HepG2 (cell line): ENCODE results near the gene STKLD1. TPM values are rescaled to one million over a fixed set of nuclear protein-coding genes. Genes with fewer than 3 reads are reported as not detected.

ENCODE experiments used
- ATF3 ChIP-seq: sonication (generic); formaldehyde crosslinking; IDR thresholded peaks from 2 replicates; pipeline ENCODE4 v1.4.0; 2020; ENCODE audit warnings: missing genetic modification reagents
- PBX2 ChIP-seq: IDR thresholded peaks from 2 replicates; pipeline ENCODE4 v1.6.1; 2016; ENCODE audit warnings: control low read depth
- SIX1 ChIP-seq: sonication (generic); formaldehyde crosslinking; IDR thresholded peaks from 2 replicates; pipeline ENCODE4 v1.4.0; 2020; ENCODE audit warnings: missing genetic modification reagents, borderline replicate concordance
- SP5 ChIP-seq: IDR thresholded peaks from 2 replicates; pipeline ENCODE4 v1.6.1; 2016; ENCODE audit warnings: low read depth, borderline replicate concordance
- TOPORS ChIP-seq: sonication (generic); formaldehyde crosslinking; IDR thresholded peaks from 2 replicates; pipeline ENCODE4 v1.8.0; 2023; ENCODE audit warnings: mild to moderate bottlenecking, missing genetic modification reagents
- ZBTB40 ChIP-seq, 2 experiments: fragments of 450-650 bp in 1 of 2; sonication (generic) in 1 of 2; formaldehyde crosslinking in 1 of 2; IDR thresholded peaks; 2 replicates each; pipeline versions ENCODE4 v1.6.1 to v1.8.0; 2016 to 2022; ENCODE audit warnings: antibody characterized with exemption in 1 of 2, mild to moderate bottlenecking in 1 of 2, missing genetic modification reagents in 1 of 2
- ZHX2 ChIP-seq, 2 experiments: sonication (generic) in 1 of 2; formaldehyde crosslinking in 1 of 2; IDR thresholded peaks; 2 replicates each; pipeline versions ENCODE4 v1.6.1 to v1.9.0; 2014 to 2022; ENCODE audit warnings: antibody characterized with exemption in 1 of 2, borderline replicate concordance in 1 of 2, inconsistent platforms in 1 of 2, low read depth in 1 of 2, missing genetic modification reagents in 1 of 2
- ZNF512 ChIP-seq: sonication (generic); formaldehyde crosslinking; IDR thresholded peaks from 2 replicates; pipeline ENCODE4 v1.4.0; 2020; ENCODE audit warnings: mild to moderate bottlenecking, missing genetic modification reagents
- ZNF703 ChIP-seq: sonication (generic); formaldehyde crosslinking; IDR thresholded peaks from 2 replicates; pipeline ENCODE4 v1.5.1; 2020; ENCODE audit warnings: missing genetic modification reagents, mild to moderate bottlenecking, moderate library complexity, borderline replicate concordance
- polyA plus RNA-seq, 8 experiments: library from polyadenylated mRNA; depleted of rRNA in 3 of 8; stranded (reverse) in 7 of 8; unstranded in 1 of 8; fragments of >200 nt; fragmentation: Illumina TruSeq in 4 of 8; extraction: Trizol in 4 of 8; gene quantifications; 2 replicates each; pipeline versions ENCODE4 v1.2.1 to v1.2.3, GENCODE V29; 2011 to 2016; ENCODE audit warnings: low read depth in 4 of 8, missing spikeins in 1 of 8, mixed read lengths in 1 of 8; ENCODE audit not compliant: insufficient read depth in 1 of 8
- total RNA-seq, 5 experiments: library from RNA; depleted of rRNA; stranded (reverse); fragments of >200 nt; fragmentation: Illumina TruSeq; extraction: Trizol; gene quantifications; 2 replicates each; pipeline ENCODE4 v1.2.3, GENCODE V29; 2016; ENCODE audit warnings: low read depth in 1 of 5

The STKLD1 gene
- total and polyA plus RNA-seq, 2 of the 13 experiments (the other 11 are each of a cell fraction or from before 2014, with no cell fraction given) = 1.5 to 2.2 TPM

GRCh38 chr9:133375116-133375723 lies 946 bp upstream of the STKLD1 start (continued):
- no peak for TF ChIP-seq ZHX2 (IDR thresholded peaks at IDR 0.05; ENCODE audit: low read depth)
- peak; percentile 12; the same call in 1 of the 2 replicates for TF ChIP-seq ZHX2 (CRISPR knock-in tag; IDR thresholded peaks at IDR 0.05; ENCODE audit: borderline replicate concordance)
- TF ChIP-seq TOPORS (CRISPR knock-in tag) = no peak; the same call in 1 of the 2 replicates
- TF ChIP-seq ZNF512 (CRISPR knock-in tag) = no peak
- no peak for TF ChIP-seq ZBTB40 (IDR thresholded peaks at IDR 0.05)
- no peak for TF ChIP-seq ZBTB40 (CRISPR knock-in tag; IDR thresholded peaks at IDR 0.05)
- no peak for TF ChIP-seq ATF3 (CRISPR knock-in tag)
- TF ChIP-seq ZNF703 = no peak
- TF ChIP-seq SP5 (CRISPR knock-in tag) = 0 out of 2 replicates have a peak, but pooled peaks have one; percentile 9
- TF ChIP-seq PBX2 (CRISPR knock-in tag) = no peak
- TF ChIP-seq SIX1 (CRISPR knock-in tag) = no peak
